ENCODE results near the gene MAP3K4.

MAP3K4 gene

DNA sequence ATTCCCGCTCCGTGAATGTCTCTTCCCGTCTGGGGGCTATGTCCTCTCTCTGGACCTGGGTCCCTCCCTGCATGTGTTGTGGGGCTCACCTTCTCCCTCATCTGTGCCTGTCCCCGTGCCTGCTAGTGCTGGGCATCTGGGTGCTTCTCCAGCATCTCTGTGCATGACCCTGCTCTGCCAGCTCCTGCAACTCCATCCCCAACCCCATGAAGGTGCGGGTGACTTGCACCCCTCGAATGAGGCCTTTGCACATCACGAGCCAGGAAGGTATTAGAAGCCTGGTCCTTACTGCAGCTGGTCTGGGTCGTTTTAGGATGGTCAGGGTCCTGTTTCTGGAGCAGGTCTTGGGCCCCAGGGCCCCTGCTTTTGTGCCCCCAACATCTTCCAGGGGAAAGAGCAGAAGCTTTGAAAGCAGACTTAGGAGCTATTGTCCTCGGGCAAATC, 172.6 kb downstream of the MAP3K4 start:
- H3K27me3 ChIP-seq (ENCODE audit: control insufficient read depth, insufficient read depth, low read length) = no peaks in the 10 kb centered on the region
- no peak overlapping the region for H3K9ac ChIP-seq (ENCODE audit: low read depth, low read length)
- H3K9me3 ChIP-seq (ENCODE audit: control insufficient read depth, insufficient read depth, low read length) = no peaks in the 10 kb centered on the region
- H3K4me1 ChIP-seq (ENCODE audit: control insufficient read depth, insufficient read depth, low read length) = peaks cover 8% of the 10 kb centered on the region
- H3K4me3 ChIP-seq (ENCODE audit: low read depth, low read length) = no peak overlapping the region
- peaks cover 12% of the 10 kb centered on the region for H3K36me3 ChIP-seq (ENCODE audit: control insufficient read depth, insufficient read depth, low read length)

DNA sequence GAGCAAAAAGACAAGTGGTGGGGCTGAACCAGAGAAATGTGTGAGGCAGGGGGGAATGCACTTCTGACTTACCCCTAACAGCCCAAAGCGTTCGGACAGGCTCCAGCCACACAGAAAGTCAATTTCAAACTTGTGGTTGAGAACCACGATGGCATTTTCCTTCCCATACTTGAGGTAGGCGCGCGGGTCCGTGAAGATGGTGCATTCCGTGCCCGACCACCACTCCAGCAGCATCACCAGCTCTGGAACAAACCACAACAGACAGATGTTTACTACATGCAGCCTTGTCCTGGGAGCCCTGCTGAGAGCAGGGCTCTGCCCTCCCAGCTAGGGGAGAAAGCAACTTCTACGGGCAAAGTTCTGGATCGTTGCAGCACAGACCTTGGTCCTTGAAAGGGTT, 174.6 kb downstream of the MAP3K4 start:
- Histone ChIP-seq H3K4me1 (ENCODE audit: control insufficient read depth, insufficient read depth, low read length) (peaks cover 8% of the 10 kb centered on the region), H3K4me3 (ENCODE audit: low read depth, low read length) (no peak overlapping the region), H3K36me3 (ENCODE audit: control insufficient read depth, insufficient read depth, low read length) (peaks cover 11% of the 10 kb centered on the region), H3K9me3 (ENCODE audit: control insufficient read depth, insufficient read depth, low read length) (no peaks in the 10 kb centered on the region), H3K27me3 (ENCODE audit: control insufficient read depth, insufficient read depth, low read length) (no peaks in the 10 kb centered on the region), H3K9ac (ENCODE audit: low read depth, low read length) (no peak overlapping the region)

DNA sequence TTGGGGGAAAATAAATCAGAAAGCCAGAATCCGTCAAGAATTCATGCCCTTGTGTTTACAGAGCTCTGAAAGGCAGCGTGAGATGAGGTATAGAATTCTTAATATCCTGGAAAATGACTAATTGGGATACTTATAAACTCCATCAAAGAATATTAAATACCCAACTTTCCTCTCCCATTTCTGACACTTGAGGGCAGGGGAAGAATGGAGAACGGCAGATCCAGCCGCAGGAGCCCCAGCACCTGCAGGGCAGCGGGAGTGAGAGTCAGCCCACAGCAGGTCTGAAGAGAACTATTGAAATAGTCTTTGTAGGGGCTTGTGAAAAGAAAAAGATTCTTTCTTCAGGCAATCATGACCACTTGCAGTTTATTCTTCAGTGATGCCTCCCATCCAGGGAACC, 175.1 kb downstream of the MAP3K4 start:
- no peak overlapping the region for H3K4me3 ChIP-seq (ENCODE audit: low read depth, low read length)
- H3K27me3 ChIP-seq (ENCODE audit: control insufficient read depth, insufficient read depth, low read length) = no peaks in the 10 kb centered on the region
- H3K9ac ChIP-seq (ENCODE audit: low read depth, low read length) = no peak overlapping the region
- H3K36me3 ChIP-seq (ENCODE audit: control insufficient read depth, insufficient read depth, low read length) = peaks cover 11% of the 10 kb centered on the region
- H3K9me3 ChIP-seq (ENCODE audit: control insufficient read depth, insufficient read depth, low read length) = no peaks in the 10 kb centered on the region
- H3K4me1 ChIP-seq (ENCODE audit: control insufficient read depth, insufficient read depth, low read length) = peaks cover 8% of the 10 kb centered on the region
